Glomerular endothelial cell (primary cell): ENCODE results near the gene SLC35B4. TPM values are rescaled to one million over a fixed set of nuclear protein-coding genes. Genes with fewer than 3 reads are reported as not detected.
"Not testable (repeated sequence)": the region's sequence is repeated elsewhere in the genome, so short reads cannot be mapped to it uniquely, and the experiment has no call there.

Experiments used
- DNase-seq: peaks from one replicate; pipeline ENCODE4 v3.0.0-alpha.2; 2011; ENCODE audit warnings: low read depth, low spot score; ENCODE audit errors: extremely low read depth
- total RNA-seq: library from RNA; depleted of rRNA; stranded (reverse); fragments of >200 nt; gene quantifications from 2 replicates; pipeline ENCODE4 v1.2.3, GENCODE V29; 2015

Gene SLC35B4
- total RNA-seq, 1 donor from 2014 or later, result 12.5 TPM

DNA sequence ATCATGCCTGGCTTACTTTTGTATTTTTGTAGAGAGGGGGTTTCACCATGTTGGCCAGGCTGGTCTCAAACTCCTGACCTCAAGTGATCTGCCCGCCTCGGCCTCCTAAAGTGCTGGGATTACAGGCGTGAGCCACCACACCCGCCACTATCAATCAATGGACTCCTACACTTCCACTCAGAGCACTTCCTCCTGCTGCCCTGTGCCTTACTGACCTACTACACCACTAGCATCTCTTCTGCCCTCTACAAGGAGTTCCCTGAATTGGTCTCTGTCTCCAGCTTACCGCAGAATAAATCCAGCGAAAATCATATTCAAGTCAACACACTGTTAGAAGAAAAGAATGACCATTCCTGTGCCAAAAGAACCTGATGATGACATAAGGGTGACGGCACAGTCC is 20.7 kb downstream of the SLC35B4 start:
- not testable (repeated sequence) for DNase-seq

DNA sequence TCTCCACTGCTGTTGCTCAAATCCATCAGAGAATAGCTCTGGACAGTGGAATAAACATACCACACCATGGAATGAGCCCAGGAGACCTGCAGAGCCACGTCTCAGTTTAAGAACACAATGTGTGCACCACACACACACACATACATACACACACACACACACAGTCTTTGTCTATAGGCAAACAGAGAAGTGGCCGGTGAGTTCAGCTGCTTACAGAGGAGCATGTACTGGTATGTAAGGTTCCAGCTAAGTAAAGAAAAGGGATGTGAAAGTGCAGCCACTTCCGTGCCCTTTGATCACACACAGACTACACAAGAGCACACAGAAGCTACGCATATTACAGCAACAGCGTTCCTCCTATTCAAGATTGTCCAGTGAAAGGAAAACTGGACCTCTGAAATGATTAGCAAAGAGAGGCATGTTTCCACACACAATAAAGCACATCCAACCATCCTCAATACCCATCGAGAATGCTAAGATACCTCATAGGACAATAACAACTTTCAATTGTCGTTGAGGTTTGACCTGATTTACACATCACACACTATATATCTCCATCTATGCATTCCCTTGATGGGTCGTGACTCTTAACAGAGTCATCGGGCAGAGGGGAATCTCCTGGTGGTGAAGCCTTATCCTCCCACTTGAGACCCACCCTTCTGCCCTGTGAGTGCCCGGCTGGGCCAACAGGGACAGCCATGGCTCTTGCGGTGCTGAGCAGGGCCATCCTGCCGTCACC is 23.6 kb downstream of the SLC35B4 start:
- DNase-seq, result no peak

DNA sequence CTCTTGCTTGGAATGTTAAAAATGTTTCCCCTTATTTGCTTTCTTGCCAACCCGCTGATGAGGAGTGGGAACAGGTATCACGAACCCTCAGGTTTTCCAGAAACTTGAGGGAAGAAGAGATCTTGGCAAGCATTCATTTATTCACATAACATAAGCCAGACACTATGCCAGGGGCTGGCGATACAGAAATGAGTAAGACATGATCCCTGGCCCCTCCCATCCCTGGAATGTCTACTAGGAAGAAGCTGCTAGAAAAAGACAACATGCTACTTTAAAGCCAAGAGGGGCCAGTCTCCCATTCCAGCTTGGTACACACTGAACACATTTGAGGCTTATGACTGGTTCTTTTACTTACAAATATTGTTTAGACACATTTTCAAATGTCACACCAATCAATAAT is 26.4 kb downstream of the SLC35B4 start:
- no peak for DNase-seq

DNA sequence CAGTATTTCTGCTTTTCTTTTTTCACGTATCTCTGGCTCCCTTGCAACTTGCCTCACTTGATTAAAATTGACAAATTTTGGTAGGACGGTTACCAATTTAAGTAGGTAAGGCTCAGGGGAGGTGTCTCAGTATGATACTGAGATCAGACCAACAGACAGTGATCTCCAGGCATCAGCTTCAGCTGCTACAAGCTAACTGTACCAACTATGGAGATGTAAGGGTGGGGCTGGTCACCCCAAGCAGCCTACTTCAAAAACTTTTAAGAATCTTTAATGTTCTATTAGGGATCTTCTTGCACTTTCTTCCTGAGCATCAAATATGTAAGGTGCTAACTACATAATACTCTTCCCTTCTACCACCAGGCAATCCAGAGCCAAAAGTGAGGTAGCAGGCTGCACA is 26.9 kb downstream of the SLC35B4 start:
- DNase-seq, result no peak

DNA sequence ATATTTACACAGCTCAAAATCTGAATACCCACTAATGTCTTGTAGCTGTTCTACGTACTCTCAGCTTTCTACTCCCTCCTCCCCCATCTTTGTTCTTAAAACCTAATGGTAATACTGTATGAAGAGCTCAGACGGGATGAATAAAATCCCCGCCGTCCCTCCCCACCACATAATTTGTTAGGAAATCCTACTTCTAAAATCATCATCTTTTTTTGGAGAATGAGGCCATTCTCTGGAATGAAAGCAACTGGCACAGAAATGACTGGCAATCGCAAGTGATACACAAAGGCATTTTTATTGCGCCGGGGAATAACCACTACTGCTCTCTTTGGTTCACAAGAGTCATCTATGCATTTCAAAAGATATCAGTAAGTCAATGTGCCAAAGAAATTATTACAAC is 27.3 kb downstream of the SLC35B4 start:
- no peak for DNase-seq

DNA sequence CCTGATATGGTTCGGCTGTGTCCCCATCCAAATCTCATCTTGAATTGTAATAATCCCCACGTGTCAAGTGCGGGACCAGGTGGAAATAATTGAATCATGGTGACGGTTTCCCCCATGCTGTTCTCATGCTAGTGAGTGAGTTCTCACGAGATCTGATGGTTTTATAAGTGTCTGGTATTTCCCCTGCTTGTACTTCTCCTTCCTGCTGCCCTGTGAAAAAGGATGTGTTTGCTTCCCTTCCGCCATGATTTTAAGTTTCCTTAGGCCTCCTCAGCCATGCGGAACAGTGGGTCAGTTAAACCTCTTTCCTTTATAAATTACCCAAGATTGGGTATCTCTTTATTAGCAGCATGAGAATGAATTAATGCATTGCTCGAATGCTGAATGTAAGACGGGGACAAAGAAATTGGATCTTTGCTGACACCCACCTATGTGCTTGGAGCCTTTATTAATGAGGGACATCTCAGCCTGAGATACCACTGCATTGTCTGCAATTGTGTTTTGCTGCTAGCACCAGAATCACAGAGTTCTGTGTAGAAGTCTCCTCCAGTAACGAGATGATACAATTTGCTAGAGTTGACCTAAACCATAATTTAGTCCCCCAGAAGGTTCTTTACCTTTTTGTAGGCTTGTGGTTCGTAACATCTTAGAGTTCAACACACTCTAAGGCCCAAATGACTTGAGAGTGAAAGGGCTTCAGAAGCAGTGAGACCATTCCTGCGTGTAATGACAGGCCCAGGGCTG is 28.6 kb downstream of the SLC35B4 start:
- DNase-seq, result no peak

DNA sequence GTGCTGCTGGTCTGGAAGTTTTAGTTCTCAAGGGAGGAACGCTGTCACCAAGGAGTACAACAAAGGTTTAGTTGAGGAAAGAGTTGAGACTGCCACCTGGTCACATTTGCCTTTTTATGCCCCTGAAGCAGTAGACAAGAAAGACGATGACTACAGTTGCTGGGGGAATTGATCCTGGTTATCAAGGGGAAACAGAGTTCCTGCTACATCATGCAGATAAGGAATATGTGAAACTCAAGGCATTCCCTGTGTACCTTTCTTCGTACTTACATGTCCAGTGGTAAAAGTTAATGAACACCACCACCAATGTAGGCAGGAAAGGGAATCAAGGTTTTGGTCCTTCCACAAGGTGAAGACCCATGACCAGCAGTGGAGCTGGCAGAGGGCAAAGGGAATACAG is 31.8 kb downstream of the SLC35B4 start:
- no peak for DNase-seq

DNA sequence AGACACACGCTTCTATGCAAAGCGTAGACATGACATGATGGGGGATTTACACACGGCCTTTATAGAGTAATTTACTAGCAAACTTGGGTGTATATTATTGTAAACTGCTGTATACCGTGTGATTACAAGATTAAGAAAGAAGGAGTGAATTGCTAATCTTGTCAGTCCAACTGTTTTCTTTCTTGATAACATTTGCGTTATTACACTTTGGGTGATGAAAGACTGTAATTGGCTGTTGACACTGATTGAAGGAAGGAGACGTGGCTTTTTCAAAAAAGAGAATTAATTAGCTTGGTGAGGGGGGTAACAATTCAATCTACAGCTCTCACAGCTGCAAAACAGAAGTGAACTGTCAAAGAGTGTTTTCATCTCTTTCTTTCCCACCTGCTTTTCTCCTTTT is 32.7 kb downstream of the SLC35B4 start:
- no peak for DNase-seq

DNA sequence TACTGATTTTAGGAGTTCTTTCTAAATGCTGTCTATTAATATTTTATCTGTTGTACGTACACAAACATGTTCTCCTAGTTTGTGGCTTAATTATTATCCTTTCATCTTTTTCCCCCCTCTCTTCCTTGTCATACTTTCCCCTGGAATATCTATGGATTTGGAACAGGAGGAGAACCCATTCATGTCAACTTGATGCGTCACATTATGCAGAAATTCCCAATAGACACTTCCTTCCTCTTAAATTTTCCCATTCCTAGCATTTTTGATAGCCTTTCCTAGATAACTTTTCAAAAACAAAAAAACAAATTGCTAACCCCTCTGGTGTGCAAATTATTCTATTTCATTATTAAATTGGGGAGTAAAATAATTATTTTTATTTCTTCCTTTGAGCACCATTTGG is 36.2 kb downstream of the SLC35B4 start:
- no peak for DNase-seq

DNA sequence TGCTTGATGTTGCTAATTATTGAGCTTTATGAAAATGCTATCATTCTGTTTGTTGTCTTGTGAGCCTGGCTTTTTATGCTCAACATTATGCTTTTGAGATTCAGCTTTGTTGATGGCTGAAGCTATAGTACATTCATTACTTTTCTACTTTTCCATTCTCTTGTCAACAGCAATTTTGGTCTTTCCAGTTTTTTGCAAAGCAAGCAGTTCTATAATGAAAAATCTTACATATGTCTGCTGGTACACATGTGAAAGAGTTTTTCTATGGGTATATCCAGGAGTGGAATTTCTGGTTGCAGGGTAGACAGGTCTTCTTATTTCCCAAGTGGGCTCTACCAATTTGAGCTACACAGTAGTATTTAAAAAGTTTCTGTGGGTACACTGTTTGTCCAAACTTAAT is 36.8 kb downstream of the SLC35B4 start:
- no peak for DNase-seq

DNA sequence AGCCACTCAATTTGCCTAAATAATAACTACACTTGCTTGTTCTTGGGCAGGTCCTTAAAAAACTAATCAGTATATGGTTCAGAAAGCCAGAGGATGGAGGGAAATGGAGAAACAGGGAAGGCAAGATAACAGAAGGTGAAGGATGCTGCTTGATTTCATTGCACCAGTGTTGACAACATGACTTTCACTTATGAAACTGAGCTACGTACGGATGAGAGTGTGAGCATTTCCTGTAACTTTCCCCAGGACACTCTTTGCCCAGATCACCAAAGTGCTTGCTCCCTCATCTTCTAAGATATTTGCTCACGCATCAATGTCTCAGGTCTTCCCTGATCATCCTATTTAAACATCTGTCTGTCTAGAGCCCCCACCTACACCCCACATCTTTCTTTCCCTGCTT is 37.4 kb downstream of the SLC35B4 start:
- no peak for DNase-seq

DNA sequence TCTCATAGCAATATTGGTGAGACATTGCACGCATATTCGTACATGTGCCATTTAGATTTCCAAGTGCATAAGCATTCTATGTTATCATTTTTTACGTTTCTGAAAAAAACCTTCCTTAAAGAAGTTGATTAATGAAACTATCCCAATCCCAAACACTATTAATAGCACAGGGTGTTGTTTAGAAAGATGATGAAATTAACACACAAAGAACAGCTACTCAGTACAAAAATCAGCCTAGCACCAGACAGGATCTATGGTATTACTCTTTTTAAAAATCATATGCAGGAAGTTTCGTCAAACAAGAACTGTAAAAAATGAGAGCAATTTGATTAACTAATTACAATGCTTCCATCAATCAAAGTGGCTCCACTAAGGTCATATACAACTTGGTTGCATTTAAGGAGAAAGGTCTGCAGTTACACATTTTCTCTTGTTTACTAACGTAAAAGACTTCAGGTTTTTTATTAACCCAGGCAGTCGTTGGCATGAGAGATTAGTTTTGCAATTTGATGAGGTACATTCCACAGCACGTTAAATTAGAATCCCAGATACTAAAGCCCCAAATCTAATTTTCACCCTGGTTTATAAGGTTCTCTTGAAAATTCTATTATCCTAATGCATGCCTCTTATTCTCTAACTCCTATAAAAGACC is 38.1 kb downstream of the SLC35B4 start:
- DNase-seq, result no peak

DNA sequence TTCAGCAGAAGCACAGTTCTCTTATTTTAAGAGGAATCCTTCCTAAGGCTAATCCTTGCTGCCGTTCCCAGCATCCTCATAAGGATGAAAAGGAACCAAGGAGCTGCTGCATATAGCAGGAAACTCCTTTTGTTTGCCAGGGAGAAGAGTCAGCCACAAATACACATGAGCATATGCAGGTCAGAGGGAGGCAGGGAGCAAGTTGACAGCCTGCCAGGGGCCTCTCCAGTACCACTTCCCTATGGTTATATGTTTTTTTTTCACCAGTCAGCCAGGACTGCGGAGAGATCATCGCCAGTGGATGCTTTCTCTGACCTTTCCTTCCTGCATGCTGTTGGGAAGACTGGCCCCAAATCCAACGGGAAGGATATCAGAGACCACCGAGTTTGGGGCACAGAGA is 39.8 kb downstream of the SLC35B4 start:
- DNase-seq, result no peak

DNA sequence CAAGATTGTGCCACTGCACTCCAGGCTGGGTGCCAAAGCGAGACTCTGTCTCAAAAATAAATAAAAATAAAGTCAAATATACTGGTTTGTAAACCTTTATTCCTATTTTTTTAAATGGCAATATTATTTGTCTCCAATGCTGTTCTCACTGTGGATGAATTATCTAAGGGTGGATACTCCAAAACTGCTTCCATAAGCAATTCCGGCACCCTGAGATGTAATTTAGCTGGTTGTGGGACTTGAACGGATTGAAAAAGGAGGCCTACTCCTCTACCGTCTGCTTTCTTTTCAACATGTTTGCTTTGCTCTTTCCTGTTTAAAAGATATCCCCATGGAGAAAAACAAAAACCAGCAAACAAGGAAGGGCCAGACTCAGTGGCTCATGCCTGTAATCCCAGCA is 54.4 kb downstream of the SLC35B4 start:
- DNase-seq, result no peak

DNA sequence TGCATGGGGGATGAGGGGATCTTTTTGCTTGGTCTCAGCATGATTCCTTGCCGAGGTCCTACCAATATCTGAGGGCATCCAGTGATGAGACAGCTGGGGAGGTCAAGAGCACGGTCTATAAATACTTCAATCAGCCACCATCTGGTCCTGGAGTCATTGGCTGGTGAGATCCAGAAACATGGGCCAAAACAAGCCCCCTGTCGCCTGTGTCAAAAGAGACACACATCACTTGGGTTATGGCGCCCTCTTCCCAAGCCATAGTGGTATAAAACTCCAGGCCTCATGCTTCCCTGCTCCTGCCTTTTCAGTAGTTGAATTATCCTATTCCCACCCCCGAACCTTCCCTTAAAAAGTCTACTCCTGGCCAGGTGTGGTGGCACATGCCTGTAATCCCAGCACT is 60.9 kb downstream of the SLC35B4 start:
- DNase-seq, result no peak

DNA sequence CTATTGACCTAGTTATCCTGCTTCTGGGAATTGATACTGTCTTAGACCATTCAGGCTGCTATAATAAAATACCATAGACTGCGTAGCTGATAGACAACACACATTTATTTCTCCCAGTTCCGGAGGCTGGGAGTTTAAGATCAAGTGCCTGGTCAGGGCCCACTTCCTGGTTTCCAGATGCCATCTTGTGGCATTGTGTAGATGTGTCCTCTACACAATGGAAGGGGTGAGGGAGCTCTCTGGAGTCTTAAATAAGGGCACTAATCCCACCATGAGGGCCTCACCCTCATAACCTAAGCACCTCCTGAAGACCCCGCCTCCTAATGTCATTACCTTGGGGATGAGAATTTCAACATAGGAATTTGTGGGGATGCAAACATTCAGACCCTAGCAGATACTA is 62.4 kb downstream of the SLC35B4 start:
- no peak for DNase-seq

DNA sequence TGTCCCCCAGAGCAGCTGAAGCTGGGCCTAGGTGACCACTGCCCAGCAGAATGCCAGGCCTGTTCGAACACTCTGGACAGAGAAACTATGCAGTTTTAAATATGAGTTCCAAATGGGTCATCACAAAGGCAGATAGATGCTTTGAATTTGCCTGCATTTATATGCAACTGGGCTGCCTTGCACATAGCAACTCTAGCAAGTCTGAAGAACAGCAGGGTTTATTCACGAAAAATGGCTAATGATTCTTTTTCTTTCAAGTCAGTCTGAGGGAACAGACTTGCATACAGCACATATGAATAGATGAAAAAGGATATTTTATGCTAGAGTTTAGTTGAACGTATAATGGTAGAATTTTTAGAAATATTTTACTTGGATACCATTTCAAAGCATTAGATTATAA is 68.5 kb downstream of the SLC35B4 start:
- DNase-seq, result no peak

DNA sequence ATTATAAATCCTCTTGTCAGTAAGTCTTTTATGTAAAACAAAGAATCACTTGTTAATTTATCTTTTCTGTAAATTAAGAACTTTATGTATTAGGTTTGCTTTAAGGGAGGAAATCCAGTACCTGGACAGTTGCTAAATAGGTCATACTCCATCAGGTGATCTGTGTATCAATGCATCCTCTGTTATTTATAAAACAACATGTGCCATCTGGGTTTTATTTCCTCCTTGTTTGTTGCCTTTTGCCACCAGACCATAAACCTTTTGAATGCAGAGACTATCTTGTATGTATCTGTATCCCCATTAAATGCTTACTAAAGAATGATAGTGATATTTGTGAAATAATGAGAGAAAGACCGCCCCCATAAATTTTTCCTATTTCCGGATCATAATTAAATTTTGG is 70.0 kb downstream of the SLC35B4 start:
- DNase-seq, result no peak

DNA sequence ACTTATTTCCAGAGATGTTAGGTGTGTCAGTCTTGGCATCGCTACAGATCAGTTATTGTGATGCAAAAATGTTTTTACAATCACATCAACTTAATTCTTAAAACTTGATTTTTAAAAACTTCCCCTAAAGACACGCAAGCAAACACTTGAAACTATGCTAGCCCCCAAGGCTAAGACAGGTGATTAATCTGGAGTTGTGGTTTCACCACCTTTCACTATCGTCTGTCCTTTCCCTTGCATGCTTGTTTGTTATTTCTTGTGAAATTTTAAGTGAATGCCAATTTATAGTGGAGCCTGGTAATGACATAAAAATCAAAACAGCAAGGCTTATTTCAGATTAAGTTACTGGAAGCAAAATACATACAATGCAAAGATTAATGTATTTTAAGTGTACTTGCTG is 70.4 kb downstream of the SLC35B4 start:
- DNase-seq, result no peak

DNA sequence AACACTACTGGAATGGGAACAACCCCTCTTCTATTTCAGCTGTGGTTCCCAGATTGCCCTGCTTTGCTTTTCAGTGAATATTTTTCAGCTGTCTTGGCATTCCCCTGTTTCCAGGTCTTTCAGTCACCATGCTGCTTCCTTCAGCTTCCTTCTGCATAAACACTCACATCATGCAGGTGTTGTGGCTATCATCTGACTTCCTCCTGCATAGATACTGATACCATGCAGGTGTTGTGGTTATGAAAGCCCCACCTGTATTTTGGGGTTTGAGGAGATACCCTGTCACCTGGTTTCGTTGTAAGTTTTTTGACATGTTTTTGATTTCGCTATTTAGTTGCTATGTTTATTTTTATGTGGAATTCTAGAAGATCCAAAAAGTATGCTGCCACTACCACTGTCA is 71.5 kb downstream of the SLC35B4 start:
- DNase-seq, result no peak
